NCI-H82 treated with DMSO at 0.1 percent for 48 hours (cell line): ENCODE measurements around the gene SYMPK.

Experiments used
- DNase-seq: peaks from one replicate; lab custom pipeline; 2025; ENCODE audit not compliant: unreplicated experiment; lab: John Stamatoyannopoulos, UW

SYMPK gene

GRCh38 chr19:45782820-45783785, 79.8 kb downstream of the SYMPK start:
- no peak for DNase-seq

DNA sequence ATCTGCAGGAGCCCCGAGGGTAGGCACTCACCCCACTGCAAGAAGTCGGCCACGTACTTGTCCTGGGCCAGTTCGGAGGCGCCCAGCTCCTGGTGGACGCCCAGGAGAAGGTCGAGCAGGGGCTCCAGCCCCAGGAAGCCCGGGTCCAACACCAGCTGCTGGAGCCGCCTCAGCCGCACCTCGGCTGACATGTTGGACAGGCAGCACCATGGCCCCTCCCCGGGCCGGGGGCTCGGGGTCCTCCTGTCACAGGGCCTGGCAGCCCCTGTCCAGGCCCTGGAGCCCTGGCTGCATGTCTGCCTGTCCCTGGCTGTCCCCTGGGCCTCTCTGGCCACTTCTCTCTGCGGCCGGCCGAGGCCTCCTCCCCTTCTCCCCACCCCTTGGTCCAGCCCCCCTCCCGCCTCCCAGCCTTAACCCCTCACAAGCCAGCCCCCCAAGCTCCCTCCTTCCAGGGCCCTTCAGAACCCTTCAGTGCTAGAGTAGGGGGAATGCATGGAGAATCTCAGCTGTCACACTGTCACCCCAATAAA, 80.7 kb downstream of the SYMPK start, which contains the start of gene DMPK:
Gene DMPK (minus strand): TSS at position 329 of the 530 bp plus-strand sequence. CDS start 138 bp downstream, at position 191.
- no peak for DNase-seq

- no peak for DNase-seq
Observed at GRCh38 chr19:45781214-45782161, 81.5 kb downstream of the SYMPK start.

- DNase-seq: no peak
Observed at GRCh38 chr19:45780448-45781213, 82.3 kb downstream of the SYMPK start.

GRCh38 chr19:45780146-45780447, 82.8 kb downstream of the SYMPK start:
- no peak for DNase-seq

DNA sequence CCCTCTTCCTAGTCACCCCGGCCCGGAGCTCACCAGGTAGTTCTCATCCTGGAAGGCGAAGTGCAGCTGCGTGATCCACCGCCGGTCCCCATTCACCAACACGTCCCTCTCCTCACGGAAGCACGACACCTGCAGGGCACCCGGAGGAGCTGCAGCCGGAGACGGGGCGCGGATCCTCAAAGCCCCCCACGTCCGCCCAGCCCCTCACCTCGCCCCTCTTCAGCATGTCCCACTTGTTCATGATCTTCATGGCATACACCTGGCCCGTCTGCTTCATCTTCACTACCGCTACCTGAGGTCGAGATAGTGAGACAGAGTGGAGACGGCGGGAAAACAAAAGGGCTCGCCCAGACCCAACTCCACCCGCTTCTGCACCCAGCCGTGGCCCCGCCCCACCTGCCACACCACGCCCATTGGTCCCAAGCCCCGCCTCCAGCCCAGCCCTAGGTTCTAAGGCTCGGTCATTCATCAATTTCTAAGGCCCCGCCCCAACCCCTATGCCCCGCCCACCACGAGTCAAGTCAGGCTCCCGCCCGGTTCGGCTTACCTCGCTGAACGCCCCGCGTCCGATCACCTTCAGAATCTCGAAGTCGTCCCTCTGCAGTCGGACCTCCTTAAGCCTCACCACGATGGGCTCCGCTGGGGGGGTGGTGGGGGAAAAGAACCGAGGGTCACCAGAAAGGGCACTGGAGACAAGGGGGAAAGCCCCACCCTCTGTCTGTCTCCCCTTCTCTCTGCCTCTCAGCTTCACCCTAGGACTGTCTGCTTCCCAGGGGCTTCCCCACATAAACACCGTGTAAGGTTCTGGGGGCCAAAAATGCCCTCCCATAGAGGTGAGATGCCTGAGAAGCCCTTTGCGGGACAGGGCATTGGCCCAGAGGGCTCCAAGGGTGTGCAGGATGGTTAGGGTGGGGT, 83.5 kb downstream of the SYMPK start:
- DNase-seq: peak; percentile 76

DNA sequence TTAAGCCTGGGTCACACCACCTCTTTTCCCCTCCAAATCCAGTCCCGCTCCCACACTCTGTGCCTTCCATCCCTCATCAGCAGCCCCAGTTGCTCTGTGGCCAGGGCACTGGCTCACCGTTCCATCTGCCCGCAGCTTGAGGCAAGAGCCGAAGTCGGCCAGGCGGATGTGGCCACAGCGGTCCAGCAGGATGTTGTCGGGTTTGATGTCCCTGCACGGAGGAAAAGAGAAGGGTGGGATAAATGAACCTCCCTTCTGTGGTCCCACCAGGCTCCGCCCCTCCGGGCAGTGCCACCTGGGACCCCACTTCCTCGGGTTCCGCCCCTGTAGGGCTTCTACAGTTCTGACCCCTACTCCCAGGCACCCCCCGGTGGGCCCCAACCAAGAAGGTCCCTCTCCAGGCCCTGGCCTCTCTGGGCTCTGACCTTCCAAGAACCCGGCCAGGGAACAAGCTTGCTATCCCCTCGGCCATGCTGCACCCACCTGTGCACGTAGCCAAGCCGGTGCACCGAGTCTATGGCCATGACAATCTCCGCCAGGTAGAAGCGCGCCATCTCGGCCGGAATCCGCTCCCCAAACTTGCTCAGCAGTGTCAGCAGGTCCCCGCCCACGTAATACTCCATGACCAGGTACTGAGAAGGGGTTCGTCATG, 84.8 kb downstream of the SYMPK start:
- no peak for DNase-seq

GRCh38 chr19:45777395-45777961, 85.5 kb downstream of the SYMPK start:
- DNase-seq: no peak

- no peak for DNase-seq
Observed at GRCh38 chr19:45774765-45775164, 88.2 kb downstream of the SYMPK start.

- no peak for DNase-seq
Observed at GRCh38 chr19:45773384-45773783, 89.6 kb downstream of the SYMPK start.

DNA sequence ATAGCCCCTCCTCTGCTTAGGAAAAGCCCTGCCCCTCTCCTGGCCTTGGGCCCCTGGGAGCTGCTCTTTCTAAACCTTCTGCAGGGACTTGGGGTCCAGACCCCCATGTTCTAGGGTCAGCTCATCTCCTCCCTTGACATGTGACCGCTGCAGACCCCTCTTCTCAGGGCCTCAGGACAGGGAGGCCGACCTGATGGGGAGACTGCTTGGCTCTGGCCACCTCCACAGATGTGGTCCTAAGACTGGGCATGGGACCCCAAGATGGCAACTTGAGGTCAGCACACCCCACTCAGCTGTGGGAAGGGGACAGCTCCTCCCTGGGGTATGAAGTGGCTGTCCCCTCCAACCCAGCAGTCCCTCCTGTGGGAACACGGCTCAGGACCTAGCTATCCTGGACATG, 90.0 kb downstream of the SYMPK start:
- DNase-seq: no peak

DNA sequence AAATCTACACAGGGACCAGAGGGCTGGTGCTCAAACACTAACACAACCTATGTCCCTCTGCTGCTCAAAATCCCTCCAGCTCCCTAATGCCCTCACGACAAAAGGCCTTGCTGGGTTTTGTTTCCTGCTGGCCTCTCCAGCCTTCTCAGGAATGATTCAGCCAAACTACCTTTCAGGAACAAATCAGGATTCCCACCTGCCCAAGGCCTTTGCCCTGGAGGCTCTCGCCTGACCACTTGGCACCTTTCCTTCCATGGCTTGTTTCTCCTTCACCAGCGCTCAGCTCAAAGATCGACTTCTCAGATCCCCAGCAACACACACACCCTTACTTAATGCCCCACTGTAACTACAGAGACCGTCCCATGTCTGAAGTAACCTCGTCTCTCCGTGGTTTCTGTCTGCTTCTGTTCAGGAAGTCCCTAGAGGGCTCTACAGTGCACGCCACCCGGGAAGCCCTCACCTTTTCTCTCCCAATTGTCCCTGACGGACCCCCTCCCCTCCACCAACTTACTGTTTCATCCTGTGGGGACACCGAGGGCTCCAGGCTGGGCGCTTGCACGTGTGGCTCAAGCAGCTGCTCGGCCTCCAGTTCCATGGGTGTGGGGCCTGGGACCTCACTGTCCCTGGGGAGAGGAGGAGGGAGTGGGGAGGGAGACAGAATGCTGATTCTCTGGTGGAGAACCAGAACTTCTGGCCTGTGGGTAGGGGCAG, 90.7 kb downstream of the SYMPK start:
- no peak for DNase-seq

DNA sequence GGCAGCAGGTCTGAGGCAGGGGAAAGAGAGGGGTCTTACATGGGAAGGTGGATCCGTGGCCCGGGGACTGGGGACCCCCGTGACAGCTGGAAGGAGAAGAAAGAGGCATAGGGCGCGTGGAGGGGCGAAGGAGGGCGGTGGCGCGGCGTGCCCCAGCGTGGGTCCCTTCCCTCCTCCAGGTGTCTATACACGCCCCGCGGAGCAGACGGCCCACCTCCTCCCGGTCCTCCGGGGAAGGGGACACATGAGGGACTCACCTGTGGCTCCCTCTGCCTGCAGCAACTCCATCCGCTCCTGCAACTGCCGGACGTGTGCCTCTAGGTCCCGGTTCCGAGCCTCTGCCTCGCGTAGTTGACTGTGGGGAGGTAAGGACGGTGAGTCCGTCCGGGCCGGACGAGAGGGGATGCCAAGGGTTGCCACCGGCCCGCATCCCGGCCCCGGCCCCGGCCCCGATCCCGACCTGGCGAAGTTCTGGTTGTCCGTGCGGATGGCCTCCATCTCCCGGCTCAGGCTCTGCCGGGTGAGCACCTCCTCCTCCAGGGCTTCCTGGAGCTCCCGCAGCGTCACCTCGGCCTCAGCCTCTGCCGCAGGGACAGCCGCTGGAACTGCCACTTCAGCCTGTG, 91.5 kb downstream of the SYMPK start:
- DNase-seq: no peak

DNA sequence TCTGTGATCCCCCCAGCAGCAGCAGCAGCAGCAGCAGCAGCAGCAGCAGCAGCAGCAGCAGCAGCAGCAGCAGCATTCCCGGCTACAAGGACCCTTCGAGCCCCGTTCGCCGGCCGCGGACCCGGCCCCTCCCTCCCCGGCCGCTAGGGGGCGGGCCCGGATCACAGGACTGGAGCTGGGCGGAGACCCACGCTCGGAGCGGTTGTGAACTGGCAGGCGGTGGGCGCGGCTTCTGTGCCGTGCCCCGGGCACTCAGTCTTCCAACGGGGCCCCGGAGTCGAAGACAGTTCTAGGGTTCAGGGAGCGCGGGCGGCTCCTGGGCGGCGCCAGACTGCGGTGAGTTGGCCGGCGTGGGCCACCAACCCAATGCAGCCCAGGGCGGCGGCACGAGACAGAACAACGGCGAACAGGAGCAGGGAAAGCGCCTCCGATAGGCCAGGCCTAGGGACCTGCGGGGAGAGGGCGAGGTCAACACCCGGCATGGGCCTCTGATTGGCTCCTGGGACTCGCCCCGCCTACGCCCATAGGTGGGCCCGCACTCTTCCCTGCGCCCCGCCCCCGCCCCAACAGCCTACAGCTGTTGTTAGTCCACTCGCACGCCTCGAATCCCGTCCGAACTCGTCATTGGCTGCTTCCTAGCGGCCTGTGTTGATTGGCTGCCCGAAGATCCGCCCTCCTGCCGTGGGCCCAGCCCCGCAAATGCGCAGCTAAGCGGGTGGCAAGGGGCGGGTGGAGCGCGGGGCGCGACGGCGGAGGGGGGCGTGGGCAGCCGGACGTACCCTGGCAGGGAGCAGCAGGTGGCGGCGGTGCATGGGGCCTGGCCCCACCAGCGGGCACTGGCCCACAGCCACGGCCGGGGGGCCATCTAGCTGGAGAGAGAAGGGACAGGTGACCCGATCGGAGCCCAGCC, 92.5 kb downstream of the SYMPK start:
- DNase-seq: peak; percentile 99

DNA sequence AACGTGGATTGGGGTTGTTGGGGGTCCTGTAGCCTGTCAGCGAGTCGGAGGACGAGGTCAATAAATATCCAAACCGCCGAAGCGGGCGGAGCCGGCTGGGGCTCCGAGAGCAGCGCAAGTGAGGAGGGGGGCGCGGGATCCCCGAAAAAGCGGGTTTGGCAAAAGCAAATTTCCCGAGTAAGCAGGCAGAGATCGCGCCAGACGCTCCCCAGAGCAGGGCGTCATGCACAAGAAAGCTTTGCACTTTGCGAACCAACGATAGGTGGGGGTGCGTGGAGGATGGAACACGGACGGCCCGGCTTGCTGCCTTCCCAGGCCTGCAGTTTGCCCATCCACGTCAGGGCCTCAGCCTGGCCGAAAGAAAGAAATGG, 93.1 kb downstream of the SYMPK start:
- no peak for DNase-seq

DNA sequence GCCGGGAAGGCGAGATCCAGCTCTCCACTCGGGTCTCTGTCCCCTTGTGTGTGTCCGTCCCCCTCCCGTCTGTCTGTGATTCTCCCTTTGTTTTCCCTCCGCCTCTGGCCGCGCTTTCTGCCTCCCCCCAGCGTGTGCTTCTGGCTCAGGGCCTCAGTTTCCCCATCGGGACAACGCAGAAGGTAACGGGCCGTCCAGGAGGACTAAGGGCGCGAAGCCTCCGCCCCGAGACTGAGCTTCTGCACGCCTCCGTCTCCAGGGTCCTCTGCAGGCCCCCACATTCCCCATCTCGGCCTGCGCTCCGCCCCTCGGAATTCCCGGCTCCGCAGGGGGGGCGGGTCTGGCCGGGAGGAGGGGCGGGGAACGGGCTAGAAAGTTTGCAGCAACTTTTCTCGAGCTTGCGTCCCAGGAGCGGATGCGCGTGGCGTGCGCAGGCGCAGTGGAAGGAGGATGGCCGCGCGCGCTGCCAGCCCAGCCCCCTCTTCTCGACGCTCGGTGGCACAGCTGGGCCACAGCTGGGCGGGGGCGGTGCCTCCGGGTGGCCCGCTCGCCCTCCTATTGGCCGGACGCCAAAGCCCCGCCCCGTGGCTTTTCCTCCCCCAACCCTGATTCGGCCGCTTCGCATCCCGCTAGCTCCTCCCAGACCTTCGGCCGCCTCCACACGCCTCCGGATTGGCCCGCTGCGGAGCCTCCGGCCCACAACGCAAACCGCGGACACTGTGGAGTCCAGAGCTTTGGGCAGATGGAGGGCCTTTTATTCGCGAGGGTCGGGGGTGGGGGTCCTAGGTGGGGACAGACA, 93.8 kb downstream of the SYMPK start, which contains the start of gene SIX5:
Gene SIX5 (minus strand): TSS at position 269 of the 799 bp plus-strand sequence. CDS start 408 bp downstream, outside the sequence.
- DNase-seq: peak; percentile 89
